ENCODE data around the gene MDM1.

The MDM1 gene

GRCh38 chr12:68331869-68332727 lies at the start of gene MDM1:
MDM1 (minus strand) TSS chr12:68332362; CDS start chr12:68332245, 117 bp downstream.
- peak; percentile 95 for DNase-seq (ENCODE audit: low read depth)

- DNase-seq (ENCODE audit: low read depth) = no peak
These were observed 49.5 kb upstream of the MDM1 start for GRCh38 chr12:68381476-68382219.

- no peak for DNase-seq (ENCODE audit: low read depth)
These were observed 46.9 kb upstream of the MDM1 start for GRCh38 chr12:68378872-68379606.

DNA sequence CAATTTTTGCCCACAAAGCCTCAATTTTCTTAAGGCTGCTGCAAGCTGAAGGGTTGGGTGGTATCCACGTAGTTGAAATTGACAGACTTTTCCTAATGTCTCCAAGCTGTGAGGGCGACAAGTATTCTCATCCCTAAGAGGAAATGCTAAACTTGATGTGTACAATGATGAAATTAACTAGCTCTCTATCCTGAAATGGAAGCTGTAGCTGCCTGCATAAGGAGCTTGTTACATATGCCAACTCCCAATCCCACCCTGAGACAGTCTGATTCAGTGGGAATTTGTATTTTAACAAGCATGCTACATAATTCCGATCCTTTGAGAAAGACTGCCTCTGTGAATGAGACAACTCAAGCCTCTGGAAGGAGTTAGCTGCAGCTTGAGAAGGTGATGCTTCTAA lies 45.7 kb upstream of the MDM1 start:
- no peak for DNase-seq (ENCODE audit: low read depth)

GRCh38 chr12:68376901-68377300 lies 44.7 kb upstream of the MDM1 start:
- DNase-seq (ENCODE audit: low read depth) = no peak

DNA sequence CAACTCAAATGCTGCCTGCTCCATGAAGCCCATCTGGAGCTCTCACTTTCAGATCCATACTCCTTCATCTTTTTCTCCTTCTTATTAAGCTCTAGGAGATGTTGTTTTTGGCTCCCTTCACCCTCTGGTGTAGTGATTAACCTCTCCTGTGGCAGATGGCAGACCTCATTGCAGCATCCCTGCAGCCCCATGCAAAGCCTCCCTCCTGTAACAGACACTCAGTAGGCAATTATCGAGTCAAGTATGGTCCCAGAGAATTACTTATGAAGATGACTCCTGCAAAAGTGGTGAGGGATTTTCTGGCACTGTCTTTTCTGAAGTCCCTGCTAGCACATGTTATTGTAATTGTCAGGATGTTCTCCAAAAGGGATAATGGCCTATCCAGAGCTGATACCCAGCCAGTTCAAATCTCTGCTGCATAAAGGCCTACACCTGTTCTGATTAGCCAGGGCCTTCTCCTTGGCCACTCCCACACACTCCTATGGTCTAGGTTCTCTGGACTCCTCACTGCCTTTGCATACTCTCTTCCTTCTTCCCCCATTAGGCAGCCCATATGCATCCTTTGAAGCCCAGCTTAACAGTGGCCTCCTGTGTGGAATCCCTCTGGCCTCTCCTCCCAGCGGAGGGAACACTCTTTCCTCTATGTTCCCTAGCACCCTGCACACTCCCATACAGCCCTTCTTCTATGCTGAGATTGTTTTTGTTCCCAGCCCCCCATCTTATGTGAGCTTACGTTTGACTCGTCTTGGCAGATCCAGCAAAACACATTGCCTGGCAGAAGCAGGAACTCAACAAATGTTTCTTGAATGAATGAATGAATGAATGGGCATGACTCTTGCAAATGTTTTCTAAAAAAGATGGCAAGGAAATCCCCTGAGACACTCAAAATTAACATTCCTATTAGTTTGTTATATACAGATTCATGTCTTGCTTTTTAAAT lies 43.9 kb upstream of the MDM1 start:
- DNase-seq (ENCODE audit: low read depth) = no peak

GRCh38 chr12:68374307-68374982 lies 42.3 kb upstream of the MDM1 start:
- peak; percentile 47 for DNase-seq (ENCODE audit: low read depth)

DNA sequence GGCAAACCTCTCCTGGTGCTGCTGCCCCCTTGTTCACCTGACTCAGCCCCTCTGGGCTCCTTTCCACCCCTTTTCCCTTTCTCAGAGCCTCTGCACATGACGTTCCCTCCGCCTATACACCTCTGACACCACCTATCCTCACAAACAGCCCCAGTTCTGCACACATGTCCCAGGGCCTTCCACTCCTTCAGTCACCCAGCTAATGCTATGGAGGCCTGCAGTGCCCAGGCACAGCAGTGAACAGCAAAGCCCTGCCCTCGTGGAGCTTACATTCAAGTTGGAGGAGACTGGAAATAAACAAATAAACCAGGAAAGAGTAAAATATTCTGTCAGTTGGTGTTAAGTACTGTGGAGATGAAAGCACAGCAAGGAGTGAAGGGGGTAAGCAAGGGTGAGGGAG lies 38.5 kb upstream of the MDM1 start:
- DNase-seq (ENCODE audit: low read depth) = no peak

- DNase-seq (ENCODE audit: low read depth) = no peak
These were observed 37.9 kb upstream of the MDM1 start for GRCh38 chr12:68370006-68370590.

GRCh38 chr12:68368327-68368726 lies 36.2 kb upstream of the MDM1 start:
- no peak for DNase-seq (ENCODE audit: low read depth)

DNA sequence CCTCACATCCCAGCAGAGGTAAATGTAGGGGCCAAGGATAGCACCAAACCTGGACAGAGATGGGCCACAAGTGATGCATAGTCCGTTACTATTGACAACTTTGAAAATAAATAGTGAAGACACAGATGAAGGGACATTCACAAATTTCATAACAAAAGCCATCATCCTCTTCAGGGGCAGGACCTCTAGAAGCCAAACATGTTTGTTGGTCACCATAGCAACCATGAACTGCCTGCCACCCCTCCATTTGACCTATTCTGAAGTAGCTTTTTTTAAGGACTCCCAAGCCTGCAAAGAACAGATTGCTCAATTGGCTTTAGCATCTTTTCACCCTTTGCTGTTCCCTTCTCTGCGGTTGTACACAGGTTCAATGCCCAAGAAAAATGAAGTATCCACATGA lies 35.7 kb upstream of the MDM1 start:
- no peak for DNase-seq (ENCODE audit: low read depth)

GRCh38 chr12:68367116-68367515 lies 35.0 kb upstream of the MDM1 start:
- DNase-seq (ENCODE audit: low read depth) = no peak

DNA sequence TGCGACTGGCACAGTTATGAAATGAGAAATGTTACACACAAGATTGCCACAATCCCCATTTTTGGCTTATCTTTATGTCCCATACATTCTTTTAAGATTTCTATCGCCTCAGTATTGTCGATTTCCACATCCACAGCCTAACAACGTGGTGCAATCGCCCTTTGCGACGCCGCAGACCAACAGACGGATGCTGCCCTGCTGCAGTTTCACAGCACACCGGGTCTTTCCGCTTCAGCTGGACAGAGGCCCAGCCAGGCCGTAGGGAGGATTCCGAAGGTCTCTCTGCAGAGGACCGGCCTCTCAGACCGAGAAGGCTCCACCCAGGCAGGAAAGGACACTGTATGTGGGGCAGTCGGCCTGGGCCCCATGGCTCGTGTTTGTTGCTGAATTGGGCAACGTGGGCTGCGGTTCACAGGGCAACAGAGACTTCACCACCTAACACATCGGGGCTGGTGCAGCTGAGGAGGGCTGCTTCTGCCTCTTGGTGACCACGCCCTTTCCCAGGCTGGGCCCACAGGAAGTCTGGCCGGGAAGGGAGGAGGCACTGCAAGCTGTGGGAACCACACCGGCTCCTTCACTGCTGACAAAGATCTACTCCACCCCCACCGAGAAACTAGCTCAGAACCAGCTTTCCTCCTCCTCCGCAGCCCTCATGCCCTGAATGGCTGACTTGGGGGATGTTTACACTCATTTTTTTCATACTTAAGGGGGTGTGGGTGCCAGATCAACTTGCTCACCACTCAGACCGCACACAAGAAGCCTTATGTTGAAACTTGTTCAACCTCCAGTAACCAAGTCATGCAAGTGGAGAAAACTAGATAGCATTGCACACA lies 32.9 kb upstream of the MDM1 start:
- peak; percentile 68 for DNase-seq (ENCODE audit: low read depth)

DNA sequence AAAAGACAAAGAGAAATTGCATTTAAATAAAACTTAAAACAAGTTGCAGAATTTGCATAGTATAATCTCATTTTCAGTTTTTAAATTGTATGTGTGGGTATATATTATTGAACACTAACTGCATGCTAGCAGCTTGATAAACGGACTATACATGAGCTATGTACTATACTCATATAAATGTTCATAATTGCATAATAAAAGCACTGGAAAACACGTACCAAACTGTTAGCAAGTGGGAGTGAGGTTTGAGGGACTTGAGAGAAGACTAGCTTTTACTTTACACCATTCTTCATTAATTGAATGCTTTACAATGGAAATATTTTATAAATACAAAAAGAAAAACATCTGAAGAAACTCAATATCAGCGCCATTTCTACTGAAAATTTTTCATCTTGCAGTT lies 32.2 kb upstream of the MDM1 start:
- no peak for DNase-seq (ENCODE audit: low read depth)

- DNase-seq (ENCODE audit: low read depth) = no peak
These were observed 29.8 kb upstream of the MDM1 start for GRCh38 chr12:68361953-68362352.

- DNase-seq (ENCODE audit: low read depth) = no peak
These were observed 27.5 kb upstream of the MDM1 start for GRCh38 chr12:68359674-68360073.

- DNase-seq (ENCODE audit: low read depth) = peak; percentile 55
These were observed 26.6 kb upstream of the MDM1 start for GRCh38 chr12:68358532-68359485.

- no peak for DNase-seq (ENCODE audit: low read depth)
These were observed 24.8 kb upstream of the MDM1 start for GRCh38 chr12:68356986-68357385.
